Cardiac muscle cell (in vitro differentiated cells and primary cell): ENCODE measurements around the gene LGALS9. TPM values are rescaled to one million over a fixed set of nuclear protein-coding genes. Genes with fewer than 3 reads are reported as not detected.

Source experiments
- DNase-seq, 2 donors: peaks; one replicate each; pipeline versions ENCODE4 v3.0.0 to v3.0.0-alpha.2; 2010 to 2017; ENCODE audit warnings: low read depth in 1 of 2, low spot score in 1 of 2
- H3K27ac ChIP-seq: fragments of 200-600 bp; sonication (generic); 2 replicates; pipeline ENCODE4 v1.5.1; 2016
- H3K27me3 ChIP-seq: fragments of 200-600 bp; sonication (generic); 2 replicates; pipeline ENCODE4 v1.6.0; 2016; ENCODE audit warnings: control low read depth
- H3K36me3 ChIP-seq: fragments of 200-600 bp; sonication (generic); 2 replicates; pipeline ENCODE4 v1.5.1; 2016; ENCODE audit warnings: control low read depth
- H3K4me1 ChIP-seq: fragments of 200-600 bp; sonication (generic); 2 replicates; pipeline ENCODE4 v1.8.1; 2017; ENCODE audit warnings: low read depth, mild to moderate bottlenecking, mixed run types
- H3K4me3 ChIP-seq: fragments of 200-600 bp; sonication (generic); 2 replicates; pipeline ENCODE4 v1.5.1; 2016; ENCODE audit warnings: mild to moderate bottlenecking
- H3K9me3 ChIP-seq: fragments of 200-600 bp; sonication (generic); 2 replicates; pipeline ENCODE4 v1.5.1; 2017; ENCODE audit warnings: low read depth, mild to moderate bottlenecking, control low read depth
- CTCF ChIP-seq: IDR thresholded peaks from 2 replicates; pipeline ENCODE4 v1.5.1; 2012; ENCODE audit warnings: low read depth, mild to moderate bottlenecking, low read length
- polyA plus RNA-seq: library from polyadenylated mRNA; unstranded; fragments of >200 nt; fragmentation: Nextera tagmentation; extraction: Ambion mirVana; gene quantifications from 2 replicates; pipeline ENCODE4 v1.2.1, GENCODE V29; 2016
- total RNA-seq: library from RNA; depleted of rRNA; stranded (reverse); fragments of >200 nt; gene quantifications from 2 replicates; pipeline ENCODE4 v1.2.3, GENCODE V29; 2016

Gene LGALS9
- total and polyA plus RNA-seq, 2 experiments from 2014 or later = 0.46 to 0.63 TPM

GRCh38 chr17:27603421-27603770, 27.6 kb upstream of the LGALS9 start:
- TF ChIP-seq CTCF = no peak
- Histone ChIP-seq H3K9me3 (no peaks in the 10 kb centered on the region), H3K36me3 (peaks cover 9% of the 10 kb centered on the region), H3K4me1 (peaks cover 8% of the 10 kb centered on the region), H3K4me3 (no peak overlapping the region), H3K27ac (no peak overlapping the region), H3K27me3 (no peaks in the 10 kb centered on the region)
- DNase-seq = no peak

- no peak overlapping the region for H3K27ac ChIP-seq
- H3K9me3 ChIP-seq = no peaks in the 10 kb centered on the region
- H3K36me3 ChIP-seq = peaks cover 9% of the 10 kb centered on the region
- H3K4me1 ChIP-seq = peaks cover 8% of the 10 kb centered on the region
- DNase-seq = no peak
- no peaks in the 10 kb centered on the region for H3K27me3 ChIP-seq
- no peak for TF ChIP-seq CTCF
- H3K4me3 ChIP-seq = no peak overlapping the region
These were observed 26.9 kb upstream of the LGALS9 start for GRCh38 chr17:27603880-27604794.

- no peak for TF ChIP-seq CTCF
- no peak for DNase-seq
These were observed 25.6 kb upstream of the LGALS9 start for GRCh38 chr17:27605409-27605808.

GRCh38 chr17:27607521-27608091, 23.4 kb upstream of the LGALS9 start:
- DNase-seq = no peak
- H3K9me3 ChIP-seq = no peaks in the 10 kb centered on the region
- TF ChIP-seq CTCF = no peak
- no peak overlapping the region for H3K27ac ChIP-seq
- peaks cover 4% of the 10 kb centered on the region for H3K4me1 ChIP-seq
- no peak overlapping the region for H3K4me3 ChIP-seq
- H3K36me3 ChIP-seq = peaks cover 9% of the 10 kb centered on the region
- H3K27me3 ChIP-seq = no peaks in the 10 kb centered on the region

More at GRCh38 chr17:27605409-27605808, 25.6 kb upstream of the LGALS9 start:
- Histone ChIP-seq H3K27ac (no peak overlapping the region), H3K9me3 (no peaks in the 10 kb centered on the region), H3K4me3 (no peak overlapping the region), H3K27me3 (no peaks in the 10 kb centered on the region), H3K4me1 (peaks cover 8% of the 10 kb centered on the region), H3K36me3 (peaks cover 9% of the 10 kb centered on the region)

GRCh38 chr17:27608328-27609230, 22.4 kb upstream of the LGALS9 start:
- no peak overlapping the region for H3K4me3 ChIP-seq
- peaks cover 9% of the 10 kb centered on the region for H3K36me3 ChIP-seq
- no peak for DNase-seq
- H3K27ac ChIP-seq = no peak overlapping the region
- H3K9me3 ChIP-seq = no peaks in the 10 kb centered on the region
- H3K4me1 ChIP-seq = no peaks in the 10 kb centered on the region
- H3K27me3 ChIP-seq = no peaks in the 10 kb centered on the region
- no peak for TF ChIP-seq CTCF
